Activated CD8-positive, alpha-beta memory T cell treated with anti-CD3 and anti-CD28 coated beads, Interleukin-2, amount 50 U/mL, for 4 hours (primary cell): ENCODE data around the gene TRPC1.

ENCODE experiments used
- DNase-seq: peaks from one replicate; pipeline ENCODE4 v3.0.0-alpha.2; 2020

Gene TRPC1

DNA sequence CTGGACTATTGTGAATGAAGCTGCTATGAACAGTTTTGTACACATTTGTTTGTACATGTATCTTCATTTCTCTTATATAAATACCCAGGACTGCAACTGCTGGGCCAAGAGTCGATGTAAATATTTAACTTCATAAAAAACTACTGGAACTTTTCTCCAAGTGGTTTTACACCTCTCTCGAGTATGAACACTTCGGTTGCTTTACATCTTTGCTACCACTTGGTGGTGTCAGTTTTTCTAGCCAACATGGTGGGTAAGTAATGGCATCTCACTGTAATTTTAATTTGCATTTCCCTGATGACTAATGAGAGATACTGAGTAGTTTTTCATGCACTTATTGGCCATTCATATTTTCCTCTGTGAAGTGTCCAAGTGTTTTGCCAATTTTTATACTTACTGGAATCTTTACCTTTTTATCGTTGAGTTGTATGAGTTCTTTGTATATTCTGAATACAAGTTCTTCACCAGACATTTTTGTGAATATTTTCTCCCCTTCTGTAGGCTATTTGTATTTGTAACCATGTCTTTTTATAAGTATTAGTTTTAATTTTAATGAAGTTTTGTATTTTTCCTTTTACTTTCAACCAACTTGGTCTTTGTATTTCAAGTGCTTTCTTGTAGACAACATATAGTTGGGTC lies 120.6 kb downstream of the TRPC1 start:
- DNase-seq = no peak

DNA sequence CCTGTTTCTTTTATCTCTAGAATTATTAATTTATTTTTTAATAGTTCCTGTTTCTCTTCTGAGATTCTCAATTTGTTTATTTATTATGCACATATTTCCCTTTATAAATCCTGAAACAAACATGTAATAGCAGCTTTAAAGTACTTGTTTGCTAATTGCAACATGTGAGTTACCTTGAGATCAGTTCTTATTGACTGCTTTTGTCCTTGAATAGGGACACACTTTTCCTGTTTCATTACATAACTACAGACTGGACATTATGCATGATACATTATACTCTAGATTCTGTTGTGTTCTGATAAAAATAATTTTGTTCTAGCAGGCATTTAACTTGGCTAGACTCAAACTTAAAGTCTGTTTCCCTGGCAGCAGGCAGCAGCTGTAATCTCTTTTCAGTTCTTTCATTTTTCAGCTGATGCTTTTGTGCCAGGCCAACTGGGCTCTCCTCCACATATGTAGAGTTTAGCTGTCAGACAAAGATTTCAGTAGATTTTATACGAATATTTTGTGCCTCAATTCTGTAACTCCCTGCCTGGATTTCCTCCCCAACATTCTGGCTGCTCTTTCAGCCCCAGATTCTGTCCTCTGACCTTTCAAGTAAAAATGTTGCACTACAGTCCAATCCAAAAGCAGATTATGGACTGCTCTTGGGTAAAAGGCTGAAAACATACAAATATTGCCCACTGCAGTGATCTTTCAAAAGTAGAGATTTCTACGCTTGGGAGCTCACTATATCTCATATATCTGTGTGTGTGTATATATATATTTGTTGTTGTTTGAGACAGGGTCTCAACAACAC lies 123.1 kb downstream of the TRPC1 start:
- no peak for DNase-seq

DNA sequence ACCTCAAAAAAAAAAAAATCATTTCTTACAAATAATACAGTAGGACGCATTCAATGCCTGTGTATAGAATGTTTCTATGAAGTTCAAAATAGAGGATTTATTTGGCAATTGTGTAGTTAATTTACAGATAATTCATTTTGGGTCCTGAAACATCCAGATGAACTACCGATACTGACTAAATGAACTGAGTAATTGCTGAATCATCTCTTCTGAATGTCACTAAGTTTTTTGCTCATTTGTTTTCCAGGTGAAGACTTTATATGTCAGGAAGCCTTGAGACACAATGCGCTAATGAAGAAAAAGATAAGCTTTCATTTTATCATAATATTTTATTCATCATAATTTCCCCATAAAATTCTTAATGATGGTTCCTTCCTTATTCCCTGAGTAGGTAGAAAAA lies 125.3 kb downstream of the TRPC1 start:
- no peak for DNase-seq

DNA sequence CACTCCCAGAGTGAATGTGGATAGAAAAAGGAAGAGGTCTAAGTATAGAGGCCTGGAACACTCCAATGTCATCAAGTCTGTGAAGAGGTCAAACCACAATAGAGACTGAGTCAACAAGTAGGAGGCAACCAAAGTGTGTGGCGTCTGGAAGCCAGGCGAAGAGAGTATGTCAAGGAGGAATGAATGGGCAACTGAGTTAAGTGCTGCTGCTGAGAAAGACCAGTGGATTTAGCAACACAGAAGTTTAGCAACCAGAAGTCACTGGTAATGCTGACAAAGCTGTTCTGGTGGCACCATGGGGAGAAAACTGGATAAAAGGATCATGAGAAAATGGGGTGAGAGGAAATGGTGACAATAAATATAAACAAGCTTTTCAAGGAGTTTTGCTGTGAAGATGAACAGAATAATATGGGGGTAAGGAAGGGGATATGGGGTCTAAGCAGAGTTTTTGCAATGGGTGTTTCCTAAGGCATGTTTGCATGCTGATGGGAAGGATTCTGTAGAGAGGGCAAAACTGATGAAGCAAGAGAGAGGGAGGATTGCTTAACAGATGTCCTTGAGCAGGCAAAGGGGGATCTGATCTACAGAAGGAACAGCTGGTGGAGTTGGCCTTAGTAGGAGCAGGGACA lies 126.7 kb downstream of the TRPC1 start:
- no peak for DNase-seq

DNA sequence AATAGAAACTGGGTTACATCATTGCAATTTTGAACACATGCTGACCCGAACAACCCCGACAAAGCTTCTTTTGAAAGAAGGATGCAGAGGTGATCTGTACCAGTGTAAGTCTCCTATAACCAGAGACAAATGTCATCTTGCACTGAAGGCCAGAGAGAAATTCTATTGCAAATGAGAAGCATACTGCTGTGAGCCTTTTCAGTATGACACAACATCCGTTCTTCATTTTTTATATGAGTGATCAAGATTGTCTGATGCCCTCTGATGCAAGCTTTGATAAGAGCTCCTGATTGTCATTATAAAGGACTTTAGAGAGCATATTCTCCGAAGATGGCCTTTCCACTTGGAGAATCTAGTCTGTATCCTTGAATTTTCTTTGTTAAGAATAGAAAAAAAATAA lies 128.2 kb downstream of the TRPC1 start:
- DNase-seq = no peak

DNA sequence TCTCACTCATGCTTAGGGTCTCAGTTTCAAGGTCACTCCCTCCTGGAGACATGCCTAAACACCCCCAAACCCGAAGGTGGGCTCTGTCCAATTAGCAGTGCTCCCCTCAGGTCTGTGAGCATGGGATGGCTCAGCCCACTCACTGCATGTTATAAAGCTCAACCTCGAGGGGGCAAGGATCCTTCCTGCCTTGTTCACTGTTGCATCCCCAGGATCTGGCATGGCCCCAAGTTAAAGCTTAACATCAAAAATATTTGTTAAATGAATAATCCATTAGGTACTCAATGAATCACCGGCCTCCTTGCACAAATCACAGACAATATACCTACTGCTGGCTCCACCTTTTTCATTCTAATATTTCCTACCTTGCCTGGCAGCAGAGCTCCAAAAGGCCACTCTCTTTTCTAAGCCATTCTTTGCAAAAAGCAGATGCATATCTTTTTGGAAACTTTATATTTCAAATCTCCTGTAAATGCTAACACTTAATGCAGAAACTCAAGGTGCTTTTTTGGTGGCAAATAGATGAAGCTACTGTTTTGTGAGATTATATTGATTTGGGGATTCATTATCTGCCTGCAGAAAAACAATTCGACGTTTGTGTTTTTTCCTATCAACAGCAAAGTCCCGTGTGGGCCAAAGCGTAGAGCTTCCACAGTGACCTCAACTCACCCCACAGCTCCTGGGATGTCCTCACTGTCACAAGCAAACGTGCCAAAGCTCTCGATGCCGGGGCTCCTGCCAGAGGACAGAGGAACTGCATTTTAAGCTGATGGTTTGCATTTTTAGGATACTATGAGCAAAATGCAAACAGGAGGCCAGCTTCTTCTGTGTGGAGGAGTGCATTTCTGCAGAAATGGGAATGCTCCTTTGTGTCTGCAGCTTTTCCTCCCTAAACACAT lies 129.7 kb downstream of the TRPC1 start:
- no peak for DNase-seq

DNA sequence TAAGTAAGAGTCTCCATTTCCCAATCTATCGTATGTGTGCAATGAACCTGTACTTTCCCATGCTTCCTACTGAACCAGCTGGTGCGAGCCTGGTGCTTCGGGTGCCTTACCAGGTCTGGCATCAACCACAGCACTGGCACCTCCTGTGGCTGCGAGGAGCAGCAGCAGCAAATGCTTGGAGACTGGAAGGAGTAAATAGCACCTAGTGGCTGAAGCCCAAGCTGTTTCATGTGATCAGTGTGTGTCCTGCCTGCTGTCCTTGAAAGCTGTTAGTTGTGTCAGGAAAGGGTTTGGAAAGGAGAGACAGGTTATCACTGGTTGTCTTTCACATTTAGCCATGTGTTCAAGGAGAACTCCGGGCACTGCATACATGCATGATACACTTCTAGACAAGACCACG lies 133.2 kb downstream of the TRPC1 start:
- no peak for DNase-seq
